GM12801 (cell line): ENCODE data around the gene PXMP4.

Source experiments
- TF ChIP-seq, protein P1 (sequence below): IDR thresholded peaks from one replicate; pipeline ENCODE4 v1.5.1; 2011; ENCODE audit warnings: control low read depth; ENCODE audit not compliant: insufficient read length; ENCODE audit errors: extremely low read depth

Gene PXMP4

DNA sequence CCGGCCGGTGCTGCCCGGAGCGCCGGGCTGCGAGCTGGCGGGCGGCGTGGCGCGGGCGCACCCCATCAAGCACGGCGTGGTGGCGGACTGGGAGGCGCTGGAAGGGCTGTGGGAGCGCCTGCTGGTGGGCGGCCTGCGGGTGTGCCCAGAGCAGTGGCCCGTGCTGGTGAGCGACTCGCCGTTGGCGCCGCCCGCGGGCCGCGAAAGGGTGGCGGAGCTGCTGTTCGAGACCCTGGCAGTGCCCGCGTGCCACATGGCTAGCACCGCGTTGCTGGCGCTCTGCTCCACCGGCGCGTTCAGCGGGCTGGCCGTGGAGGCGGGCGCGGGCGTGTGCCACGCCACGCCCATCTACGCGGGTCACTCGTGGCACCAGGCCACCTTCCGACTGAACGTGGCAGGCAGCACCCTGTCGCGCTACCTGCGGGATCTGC, 52.9 kb downstream of the PXMP4 start:
- TF ChIP-seq, protein P1, sequence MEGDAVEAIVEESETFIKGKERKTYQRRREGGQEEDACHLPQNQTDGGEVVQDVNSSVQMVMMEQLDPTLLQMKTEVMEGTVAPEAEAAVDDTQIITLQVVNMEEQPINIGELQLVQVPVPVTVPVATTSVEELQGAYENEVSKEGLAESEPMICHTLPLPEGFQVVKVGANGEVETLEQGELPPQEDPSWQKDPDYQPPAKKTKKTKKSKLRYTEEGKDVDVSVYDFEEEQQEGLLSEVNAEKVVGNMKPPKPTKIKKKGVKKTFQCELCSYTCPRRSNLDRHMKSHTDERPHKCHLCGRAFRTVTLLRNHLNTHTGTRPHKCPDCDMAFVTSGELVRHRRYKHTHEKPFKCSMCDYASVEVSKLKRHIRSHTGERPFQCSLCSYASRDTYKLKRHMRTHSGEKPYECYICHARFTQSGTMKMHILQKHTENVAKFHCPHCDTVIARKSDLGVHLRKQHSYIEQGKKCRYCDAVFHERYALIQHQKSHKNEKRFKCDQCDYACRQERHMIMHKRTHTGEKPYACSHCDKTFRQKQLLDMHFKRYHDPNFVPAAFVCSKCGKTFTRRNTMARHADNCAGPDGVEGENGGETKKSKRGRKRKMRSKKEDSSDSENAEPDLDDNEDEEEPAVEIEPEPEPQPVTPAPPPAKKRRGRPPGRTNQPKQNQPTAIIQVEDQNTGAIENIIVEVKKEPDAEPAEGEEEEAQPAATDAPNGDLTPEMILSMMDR, result no peak

DNA sequence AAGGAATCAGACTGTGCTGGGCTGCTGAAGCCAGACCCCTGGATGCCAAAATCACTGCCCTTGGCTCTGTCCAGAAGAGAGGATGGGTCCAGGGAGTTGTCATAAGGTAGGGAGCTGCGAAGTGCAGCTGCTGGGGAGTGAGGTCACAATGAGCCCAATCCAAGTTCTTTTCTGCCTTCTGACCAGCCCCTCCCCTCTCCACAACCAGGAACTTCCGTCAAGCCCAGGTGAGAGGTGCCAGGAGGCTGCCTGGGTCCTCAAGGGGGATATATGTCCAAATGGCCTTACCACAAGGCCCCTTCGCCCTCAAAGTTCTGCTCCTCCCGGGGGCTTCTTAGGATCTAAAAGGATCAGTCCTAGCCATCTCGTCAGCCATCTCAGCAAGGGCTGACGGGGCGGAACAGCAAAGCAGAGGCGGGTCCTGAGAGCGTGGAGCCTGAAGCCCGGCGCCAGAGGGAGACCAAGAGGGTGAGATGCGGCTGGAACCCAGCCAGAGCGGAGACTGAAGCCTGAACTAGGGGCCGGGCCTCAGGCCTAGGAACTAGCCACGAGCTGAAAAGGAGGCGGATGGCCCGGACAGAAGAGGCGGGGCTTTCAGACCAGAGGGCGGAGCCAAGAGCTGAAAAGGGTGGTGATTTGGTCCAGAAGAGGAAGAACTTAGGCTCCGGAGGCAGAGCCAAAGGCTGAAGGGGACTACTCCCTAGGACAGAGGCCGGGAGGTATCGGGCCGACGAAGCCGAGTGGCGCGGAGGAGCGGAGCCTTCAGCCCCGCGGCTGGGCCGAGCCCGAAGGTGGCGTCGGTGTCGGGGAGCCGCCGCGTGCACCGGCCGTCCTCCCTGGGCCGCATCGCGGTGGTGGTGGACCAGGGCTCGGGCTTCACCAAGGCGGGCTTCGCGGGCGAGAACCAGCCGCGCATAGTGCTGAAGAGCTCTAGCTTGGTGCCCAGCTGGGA, 53.5 kb downstream of the PXMP4 start, which contains the start of gene ACTL10:
Gene ACTL10 (plus strand): TSS at position 651 of the 952 bp plus-strand sequence. CDS start 555 bp downstream, outside the sequence.
- TF ChIP-seq, protein P1, result no peak

DNA sequence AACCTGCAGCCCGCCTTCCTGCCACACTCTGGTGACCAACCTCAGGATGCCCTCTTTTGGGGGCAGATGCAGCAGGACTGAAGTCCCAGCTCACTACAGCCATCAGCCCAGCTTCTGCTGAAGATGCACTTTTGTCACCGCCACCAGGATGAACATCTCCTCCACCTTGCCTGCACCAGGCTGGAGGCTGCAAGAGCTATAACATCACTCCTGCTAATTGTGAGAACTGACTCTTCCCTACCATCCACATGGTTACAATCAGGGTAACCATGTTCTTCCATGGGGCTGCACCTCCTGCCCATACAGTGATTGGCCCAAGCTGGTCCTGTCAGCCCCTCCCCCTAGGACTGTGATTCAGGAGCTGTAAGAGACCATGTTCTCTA, 55.4 kb downstream of the PXMP4 start:
- TF ChIP-seq, protein P1, result no peak

DNA sequence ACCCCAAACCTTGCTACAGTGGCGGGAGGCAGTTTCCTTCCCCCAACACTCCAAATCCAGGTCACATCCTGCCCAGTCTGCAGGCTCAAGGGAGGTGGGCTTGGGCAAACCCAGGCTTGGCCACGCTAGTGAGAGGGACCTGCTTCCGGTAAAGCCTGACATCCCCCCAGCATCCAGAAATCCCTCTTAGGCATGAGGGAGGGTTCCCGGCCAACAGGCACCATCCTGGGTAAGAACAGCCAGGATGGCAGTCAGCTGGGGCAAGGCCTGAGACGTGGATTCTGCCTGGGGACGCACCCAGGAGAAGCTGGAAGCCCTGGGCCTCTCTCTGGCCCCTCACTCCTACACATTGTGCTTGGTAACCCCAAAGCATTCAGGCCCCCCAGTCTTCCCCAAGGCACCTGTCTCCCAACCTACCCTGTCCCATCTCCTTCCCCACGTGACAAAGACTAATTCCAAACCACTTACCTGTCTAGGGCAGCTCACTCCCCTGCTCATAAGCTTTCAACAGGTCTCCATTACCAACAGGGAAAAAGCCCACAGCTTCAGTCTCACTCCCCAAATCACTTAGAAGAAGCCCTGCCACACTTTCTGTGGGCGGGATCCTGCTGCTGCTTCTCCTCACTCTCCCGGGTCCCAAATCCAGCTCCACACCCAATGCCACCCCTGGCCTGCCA, 55.9 kb downstream of the PXMP4 start:
- TF ChIP-seq, protein P1, result no peak

DNA sequence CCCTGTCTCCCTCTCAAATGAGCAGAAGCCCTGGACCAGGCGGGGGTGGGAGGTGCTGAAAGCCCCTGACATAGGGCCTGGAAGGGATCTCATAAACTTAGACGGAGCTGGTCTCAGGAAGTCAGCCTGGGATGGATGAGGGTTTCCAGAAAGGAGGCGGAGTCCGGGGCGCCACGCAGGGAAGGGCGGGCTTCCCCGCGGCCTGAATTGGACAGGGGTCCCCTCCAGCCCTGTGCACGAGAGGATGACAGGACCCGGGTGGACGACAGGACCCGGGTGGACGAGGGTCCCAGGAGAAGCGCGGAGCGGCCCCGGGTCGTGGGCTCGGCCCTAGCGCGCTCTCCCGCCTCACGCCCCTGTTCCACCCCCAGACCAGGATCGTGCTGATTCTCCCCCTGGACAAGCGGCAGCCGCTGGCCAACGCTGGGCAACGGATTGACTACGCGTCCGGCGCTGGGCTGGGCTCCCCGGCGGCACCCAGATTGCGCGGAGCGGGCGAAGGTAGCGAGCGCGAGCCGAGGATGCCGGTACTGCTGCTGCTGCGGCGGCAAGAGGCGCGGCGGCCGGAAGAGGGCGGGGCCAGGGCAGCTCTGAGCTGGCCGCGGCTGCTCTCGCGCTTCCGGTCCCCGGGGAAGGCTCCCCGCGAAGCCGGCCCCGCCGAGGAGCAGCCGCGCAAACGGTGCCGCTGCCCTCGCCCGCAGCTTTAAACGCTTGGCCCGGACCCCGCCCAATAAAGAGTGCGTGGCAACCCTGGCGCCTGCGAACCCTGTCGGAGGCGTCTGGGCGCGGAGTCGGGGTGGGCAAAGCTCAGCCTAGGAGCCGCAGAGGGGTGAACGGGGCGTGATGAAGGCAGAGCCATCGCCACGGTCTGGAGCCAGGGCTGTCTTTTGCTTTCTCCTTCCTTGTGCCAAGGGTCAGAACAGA, 56.7 kb downstream of the PXMP4 start:
- TF ChIP-seq, protein P1, result no peak

DNA sequence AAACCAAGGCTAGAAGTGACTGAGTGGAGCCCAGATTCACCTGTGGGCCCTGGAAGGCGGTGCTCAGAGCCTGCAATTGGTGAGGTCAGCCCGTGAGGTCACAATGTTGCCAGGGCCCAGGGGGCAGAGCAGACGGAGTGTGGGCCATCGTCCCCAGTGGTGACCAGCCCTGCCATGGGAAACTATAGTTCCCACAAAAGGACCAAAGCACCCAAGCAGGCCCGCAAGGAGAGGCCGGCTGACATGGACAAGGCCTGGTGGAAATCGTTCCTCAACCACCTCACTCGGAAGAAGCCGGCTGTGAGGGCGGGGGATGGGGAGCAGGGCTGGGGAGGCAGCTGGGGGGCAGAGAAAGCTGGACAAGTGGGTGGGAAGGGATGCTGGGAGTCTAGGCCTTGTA, 57.9 kb downstream of the PXMP4 start, which contains the start of gene C20orf144:
Gene C20orf144 (plus strand): TSS at position 156 of the 400 bp plus-strand sequence. CDS start 19 bp downstream, at position 175.
- TF ChIP-seq, protein P1, result no peak
